Measurements from ENCODE around the gene MTRFR.

MTRFR gene

GRCh38 chr12:123271001-123271668, 37.9 kb downstream of the MTRFR start:
- no peak for DNase-seq

GRCh38 chr12:123273166-123273565, 39.9 kb downstream of the MTRFR start:
- DNase-seq: no peak

GRCh38 chr12:123278101-123278627, 44.9 kb downstream of the MTRFR start:
- DNase-seq: no peak

- DNase-seq: no peak
Measured at GRCh38 chr12:123280971-123281370, 47.7 kb downstream of the MTRFR start.

- no peak for DNase-seq
Measured at GRCh38 chr12:123282111-123282510, 48.9 kb downstream of the MTRFR start.

GRCh38 chr12:123283461-123283860, 50.2 kb downstream of the MTRFR start:
- DNase-seq: no peak

- no peak for DNase-seq
Measured at GRCh38 chr12:123284669-123285068, 51.4 kb downstream of the MTRFR start.

GRCh38 chr12:123286652-123287373, 53.6 kb downstream of the MTRFR start:
- DNase-seq: no peak

- no peak for DNase-seq
Measured at GRCh38 chr12:123288751-123289346, 55.6 kb downstream of the MTRFR start.

GRCh38 chr12:123289911-123290310, 56.7 kb downstream of the MTRFR start:
- DNase-seq: no peak

- DNase-seq: no peak
Measured at GRCh38 chr12:123293178-123293760, 60.0 kb downstream of the MTRFR start.

- DNase-seq: no peak
Measured at GRCh38 chr12:123305136-123305535, 71.9 kb downstream of the MTRFR start.

GRCh38 chr12:123306200-123306599, 73.0 kb downstream of the MTRFR start:
- DNase-seq: no peak
